ENCODE results near the gene SPATA19.

SPATA19 gene

GRCh38 chr11:133834682-133835592 lies 10.4 kb downstream of the SPATA19 start:
- H3K9me3 ChIP-seq (ENCODE audit: control insufficient read depth in 1 of 2, low read length in 2 of 2): peaks cover 0 to 3% of the 10 kb centered on the region in 2 donors

GRCh38 chr11:133833898-133834681 lies 11.2 kb downstream of the SPATA19 start:
- no peak overlapping the region for H3K4me3 ChIP-seq (ENCODE audit: low read depth in 1 of 2, low read length in 2 of 2)
- no peaks in the 10 kb centered on the region for H3K27me3 ChIP-seq (ENCODE audit: low read depth, low read length)
- no peak overlapping the region for H3K27ac ChIP-seq (ENCODE audit: low read length)
- H3K4me1 ChIP-seq (ENCODE audit: control insufficient read depth in 1 of 2, insufficient read depth in 2 of 2, low read length in 2 of 2): no peaks in the 10 kb centered on the region
- H3K9me3 ChIP-seq (ENCODE audit: control insufficient read depth in 1 of 2, low read length in 2 of 2): peaks cover 0 to 3% of the 10 kb centered on the region in 2 donors
- no peaks in the 10 kb centered on the region for H3K36me3 ChIP-seq (ENCODE audit: control insufficient read depth in 1 of 2, insufficient read depth in 2 of 2, low read length in 2 of 2)

More at GRCh38 chr11:133834682-133835592, 10.4 kb downstream of the SPATA19 start:
- Histone ChIP-seq H3K27ac (ENCODE audit: low read length) (no peak overlapping the region), H3K4me1 (ENCODE audit: control insufficient read depth in 1 of 2, insufficient read depth in 2 of 2, low read length in 2 of 2) (no peaks in the 10 kb centered on the region), H3K27me3 (ENCODE audit: low read depth, low read length) (no peaks in the 10 kb centered on the region), H3K36me3 (ENCODE audit: control insufficient read depth in 1 of 2, insufficient read depth in 2 of 2, low read length in 2 of 2) (no peaks in the 10 kb centered on the region), H3K4me3 (ENCODE audit: low read depth in 1 of 2, low read length in 2 of 2) (no peak overlapping the region)

- no peak overlapping the region for H3K27ac ChIP-seq (ENCODE audit: low read length)
- H3K4me1 ChIP-seq (ENCODE audit: control insufficient read depth in 1 of 2, insufficient read depth in 2 of 2, low read length in 2 of 2): no peaks in the 10 kb centered on the region
- H3K4me3 ChIP-seq (ENCODE audit: low read depth in 1 of 2, low read length in 2 of 2): no peak overlapping the region
- H3K36me3 ChIP-seq (ENCODE audit: control insufficient read depth in 1 of 2, insufficient read depth in 2 of 2, low read length in 2 of 2): no peaks in the 10 kb centered on the region
- peaks cover 0 to 3% of the 10 kb centered on the region in 2 donors for H3K9me3 ChIP-seq (ENCODE audit: control insufficient read depth in 1 of 2, low read length in 2 of 2)
- no peaks in the 10 kb centered on the region for H3K27me3 ChIP-seq (ENCODE audit: low read depth, low read length)
Observed at GRCh38 chr11:133832991-133833897, 12.1 kb downstream of the SPATA19 start.

- Histone ChIP-seq H3K27me3 (ENCODE audit: low read depth, low read length) (no peaks in the 10 kb centered on the region), H3K9me3 (ENCODE audit: control insufficient read depth in 1 of 2, low read length in 2 of 2) (peaks cover 0 to under 1% of the 10 kb centered on the region in 2 donors), H3K4me1 (ENCODE audit: control insufficient read depth in 1 of 2, insufficient read depth in 2 of 2, low read length in 2 of 2) (no peaks in the 10 kb centered on the region), H3K36me3 (ENCODE audit: control insufficient read depth in 1 of 2, insufficient read depth in 2 of 2, low read length in 2 of 2) (no peaks in the 10 kb centered on the region), H3K4me3 (ENCODE audit: low read depth in 1 of 2, low read length in 2 of 2) (no peak overlapping the region), H3K27ac (ENCODE audit: low read length) (no peak overlapping the region)
Observed at GRCh38 chr11:133832096-133832990, 13.0 kb downstream of the SPATA19 start.

GRCh38 chr11:133830931-133831907 lies 14.1 kb downstream of the SPATA19 start:
- H3K4me3 ChIP-seq (ENCODE audit: low read depth in 1 of 2, low read length in 2 of 2): no peak overlapping the region
- no peaks in the 10 kb centered on the region for H3K27me3 ChIP-seq (ENCODE audit: low read depth, low read length)
- no peak overlapping the region for H3K27ac ChIP-seq (ENCODE audit: low read length)
- H3K36me3 ChIP-seq (ENCODE audit: control insufficient read depth in 1 of 2, insufficient read depth in 2 of 2, low read length in 2 of 2): no peaks in the 10 kb centered on the region
- H3K9me3 ChIP-seq (ENCODE audit: control insufficient read depth in 1 of 2, low read length in 2 of 2): no peaks in the 10 kb centered on the region
- H3K4me1 ChIP-seq (ENCODE audit: control insufficient read depth in 1 of 2, insufficient read depth in 2 of 2, low read length in 2 of 2): no peaks in the 10 kb centered on the region

GRCh38 chr11:133829566-133829965 lies 15.7 kb downstream of the SPATA19 start:
- Histone ChIP-seq H3K9me3 (ENCODE audit: control insufficient read depth in 1 of 2, low read length in 2 of 2) (no peaks in the 10 kb centered on the region), H3K27ac (ENCODE audit: low read length) (no peak overlapping the region), H3K36me3 (ENCODE audit: control insufficient read depth in 1 of 2, insufficient read depth in 2 of 2, low read length in 2 of 2) (no peaks in the 10 kb centered on the region), H3K27me3 (ENCODE audit: low read depth, low read length) (no peaks in the 10 kb centered on the region), H3K4me1 (ENCODE audit: control insufficient read depth in 1 of 2, insufficient read depth in 2 of 2, low read length in 2 of 2) (no peaks in the 10 kb centered on the region), H3K4me3 (ENCODE audit: low read depth in 1 of 2, low read length in 2 of 2) (no peak overlapping the region)

GRCh38 chr11:133828871-133829270 lies 16.4 kb downstream of the SPATA19 start:
- H3K4me3 ChIP-seq (ENCODE audit: low read depth in 1 of 2, low read length in 2 of 2): no peak overlapping the region
- no peaks in the 10 kb centered on the region for H3K36me3 ChIP-seq (ENCODE audit: control insufficient read depth in 1 of 2, insufficient read depth in 2 of 2, low read length in 2 of 2)
- no peaks in the 10 kb centered on the region for H3K4me1 ChIP-seq (ENCODE audit: control insufficient read depth in 1 of 2, insufficient read depth in 2 of 2, low read length in 2 of 2)
- H3K27ac ChIP-seq (ENCODE audit: low read length): no peak overlapping the region
- H3K9me3 ChIP-seq (ENCODE audit: control insufficient read depth in 1 of 2, low read length in 2 of 2): no peaks in the 10 kb centered on the region
- H3K27me3 ChIP-seq (ENCODE audit: low read depth, low read length): no peaks in the 10 kb centered on the region

- no peak overlapping the region for H3K4me3 ChIP-seq (ENCODE audit: low read depth in 1 of 2, low read length in 2 of 2)
- H3K4me1 ChIP-seq (ENCODE audit: control insufficient read depth in 1 of 2, insufficient read depth in 2 of 2, low read length in 2 of 2): no peaks in the 10 kb centered on the region
- H3K36me3 ChIP-seq (ENCODE audit: control insufficient read depth in 1 of 2, insufficient read depth in 2 of 2, low read length in 2 of 2): no peaks in the 10 kb centered on the region
- no peaks in the 10 kb centered on the region for H3K9me3 ChIP-seq (ENCODE audit: control insufficient read depth in 1 of 2, low read length in 2 of 2)
- H3K27me3 ChIP-seq (ENCODE audit: low read depth, low read length): no peaks in the 10 kb centered on the region
- no peak overlapping the region for H3K27ac ChIP-seq (ENCODE audit: low read length)
Observed at GRCh38 chr11:133827556-133827955, 17.8 kb downstream of the SPATA19 start.

GRCh38 chr11:133826866-133827265 lies 18.4 kb downstream of the SPATA19 start:
- Histone ChIP-seq H3K27ac (ENCODE audit: low read length) (no peak overlapping the region), H3K36me3 (ENCODE audit: control insufficient read depth in 1 of 2, insufficient read depth in 2 of 2, low read length in 2 of 2) (no peaks in the 10 kb centered on the region), H3K4me3 (ENCODE audit: low read depth in 1 of 2, low read length in 2 of 2) (no peak overlapping the region), H3K9me3 (ENCODE audit: control insufficient read depth in 1 of 2, low read length in 2 of 2) (no peaks in the 10 kb centered on the region), H3K27me3 (ENCODE audit: low read depth, low read length) (no peaks in the 10 kb centered on the region), H3K4me1 (ENCODE audit: control insufficient read depth in 1 of 2, insufficient read depth in 2 of 2, low read length in 2 of 2) (no peaks in the 10 kb centered on the region)

All from muscle layer of duodenum (tissue), 2 donors.